H1 (cell line): ENCODE data around the gene LPO. TPM values are rescaled to one million over a fixed set of nuclear protein-coding genes. Genes with fewer than 3 reads are reported as not detected.

Experiments used
- CTCF ChIA-PET: fragments of 300-600 bp; sonication (Branson Sonifier 250); formaldehyde crosslinking; loops from one replicate; lab custom pipeline; 2021; ENCODE audit not compliant: partially characterized antibody; lab: Charles Lee
- POLR2A ChIA-PET: fragments of 300-600 bp; sonication (Branson Sonifier 250); formaldehyde crosslinking; loops from one replicate; lab custom pipeline; 2021; ENCODE audit warnings: inconsistent platforms; ENCODE audit not compliant: partially characterized antibody; lab: Charles Lee
- DNase-seq, 2 experiments: peaks; one replicate each; pipeline versions ENCODE4 v3.0.0 to v3.0.0-alpha.2; 2010 to 2022; ENCODE audit warnings: low spot score in 2 of 2, low read depth in 1 of 2, mixed read lengths in 1 of 2
- FAIRE-seq: peaks from 2 replicates; lab custom pipeline; 2011; peaks lifted over from hg19 to GRCh38; lab: Jason Lieb, UNC
- H2AFZ ChIP-seq: 2 replicates; pipeline ENCODE4 v1.8.1; 2012; ENCODE audit warnings: low read length, inconsistent platforms
- H2AK5ac ChIP-seq: 2 replicates; pipeline ENCODE4 v1.6.1; 2013; ENCODE audit warnings: low read depth, low read length
- H2BK120ac ChIP-seq: replicated peaks from 2 replicates; pipeline ENCODE3; 2013; ENCODE audit warnings: low read depth, low read length, inconsistent platforms
- H2BK12ac ChIP-seq: 2 replicates; pipeline ENCODE4 v1.6.1; 2013; ENCODE audit warnings: low read depth, low read length
- H2BK15ac ChIP-seq: 2 replicates; pipeline ENCODE4 v1.6.1; 2013; ENCODE audit warnings: low read length
- H2BK20ac ChIP-seq: 2 replicates; pipeline ENCODE4 v1.6.1; 2013; ENCODE audit warnings: low read length
- H2BK5ac ChIP-seq: 2 replicates; pipeline ENCODE4 v1.6.1; 2013; ENCODE audit warnings: low read depth, low read length
- H3K14ac ChIP-seq: 2 replicates; pipeline ENCODE4 v1.6.1; 2013; ENCODE audit warnings: inconsistent platforms; ENCODE audit not compliant: insufficient read length
- H3K18ac ChIP-seq: 2 replicates; pipeline ENCODE4 v1.6.1; 2013; ENCODE audit warnings: low read length; ENCODE audit errors: extremely low read depth
- H3K23ac ChIP-seq: 2 replicates; pipeline ENCODE4 v1.6.1; 2013; ENCODE audit warnings: inconsistent platforms; ENCODE audit not compliant: insufficient read length
- H3K23me2 ChIP-seq: 2 replicates; pipeline ENCODE4 v1.6.1; 2013; ENCODE audit warnings: low read depth, low read length
- H3K27ac ChIP-seq: 2 replicates; pipeline ENCODE4 v1.6.1; 2011; ENCODE audit warnings: low read depth, low read length, inconsistent platforms
- H3K27me3 ChIP-seq, 4 experiments: replicated peaks in 1 of 4; 1 replicate in 1 of 4; 2 replicates in 3 of 4; pipeline versions ENCODE4 v1.6.1 to v1.8.1; 2011 to 2013; ENCODE audit warnings: low read length in 3 of 4, mild to moderate bottlenecking in 3 of 4, inconsistent platforms in 2 of 4, mixed read lengths in 2 of 4, moderate library complexity in 1 of 4; ENCODE audit not compliant: control insufficient read depth in 3 of 4, insufficient read depth in 3 of 4; ENCODE audit errors: extremely low read depth in 1 of 4
- H3K36me3 ChIP-seq, 4 experiments: 2 replicates each; pipeline versions ENCODE4 v1.6.1 to v1.8.1; 2011 to 2013; ENCODE audit warnings: mild to moderate bottlenecking in 4 of 4, low read length in 3 of 4, moderate library complexity in 2 of 4, control low read depth in 1 of 4, inconsistent platforms in 1 of 4; ENCODE audit not compliant: insufficient read depth in 4 of 4, control insufficient read depth in 2 of 4
- H3K4ac ChIP-seq: replicated peaks from 2 replicates; pipeline ENCODE3; 2013; ENCODE audit warnings: low read length, low read depth, mixed read lengths, inconsistent platforms; ENCODE audit not compliant: insufficient read length
- H3K4me1 ChIP-seq, 4 experiments: replicated peaks in 1 of 4; 1 replicate in 1 of 4; 2 replicates in 3 of 4; pipeline versions ENCODE4 v1.6.1 to v1.8.1; 2011 to 2013; ENCODE audit warnings: low read length in 3 of 4, inconsistent platforms in 2 of 4, mixed read lengths in 1 of 4; ENCODE audit not compliant: insufficient read depth in 4 of 4, control insufficient read depth in 3 of 4
- H3K4me2 ChIP-seq, 2 experiments: 2 replicates each; pipeline versions ENCODE4 v1.6.1 to v1.8.1; 2011 to 2013; ENCODE audit warnings: low read depth in 2 of 2, low read length in 2 of 2, control low read depth in 1 of 2, inconsistent platforms in 1 of 2, mild to moderate bottlenecking in 1 of 2; ENCODE audit not compliant: insufficient read depth in 1 of 2
- H3K4me3 ChIP-seq, 4 experiments: fragments of 200-600, 300-600 bp in 1 of 4; sonication (generic), shearing (Covaris generic), sonication (Bioruptor Twin) in 1 of 4; 2 replicates each; pipeline versions ENCODE4 v1.5.1 to v1.8.1; 2011 to 2016; ENCODE audit warnings: low read length in 4 of 4, low read depth in 3 of 4, control low read depth in 2 of 4, inconsistent platforms in 2 of 4, mild to moderate bottlenecking in 2 of 4, mixed read lengths in 1 of 4, moderate library complexity in 1 of 4; ENCODE audit not compliant: insufficient read depth in 2 of 4; ENCODE audit errors: extremely low read depth in 1 of 4
- H3K56ac ChIP-seq: replicated peaks from 2 replicates; pipeline ENCODE3; 2013; ENCODE audit warnings: low read depth, mild to moderate bottlenecking, mixed read lengths, low read length, inconsistent platforms; ENCODE audit not compliant: insufficient read length
- H3K79me1 ChIP-seq: 2 replicates; pipeline ENCODE4 v1.6.1; 2013; ENCODE audit warnings: low read depth, low read length, control low read depth
- H3K79me2 ChIP-seq, 2 experiments: 2 replicates each; pipeline versions ENCODE4 v1.6.1 to v1.8.1; 2012 to 2013; ENCODE audit warnings: low read length in 2 of 2, mild to moderate bottlenecking in 2 of 2, inconsistent platforms in 1 of 2; ENCODE audit not compliant: insufficient read depth in 2 of 2, control insufficient read depth in 1 of 2
- H3K9ac ChIP-seq, 4 experiments: replicated peaks in 1 of 4; 1 replicate in 1 of 4; 2 replicates in 3 of 4; pipeline versions ENCODE4 v1.6.1 to v1.8.1; 2011 to 2013; ENCODE audit warnings: low read depth in 3 of 4, low read length in 3 of 4, control low read depth in 2 of 4, mild to moderate bottlenecking in 2 of 4, moderate library complexity in 2 of 4, inconsistent platforms in 1 of 4; ENCODE audit errors: extremely low read depth in 1 of 4
- H3K9me3 ChIP-seq, 2 experiments: 2 replicates each; pipeline versions ENCODE4 v1.6.1 to v1.8.1; 2012 to 2013; ENCODE audit warnings: mild to moderate bottlenecking in 2 of 2, moderate library complexity in 2 of 2, control low read depth in 1 of 2, inconsistent platforms in 1 of 2, low read depth in 1 of 2, low read length in 1 of 2, mixed read lengths in 1 of 2; ENCODE audit not compliant: insufficient read depth in 2 of 2
- H4K20me1 ChIP-seq, 2 experiments: replicated peaks in 1 of 2; 2 replicates each; pipeline versions ENCODE3 to v1.8.1; 2011 to 2013; ENCODE audit warnings: inconsistent platforms in 2 of 2, low read length in 2 of 2, mild to moderate bottlenecking in 1 of 2; ENCODE audit not compliant: insufficient read depth in 2 of 2, control insufficient read depth in 1 of 2
- H4K5ac ChIP-seq: 2 replicates; pipeline ENCODE4 v1.6.1; 2013; ENCODE audit warnings: low read length, low read depth, mixed read lengths, inconsistent platforms; ENCODE audit not compliant: insufficient read length
- H4K8ac ChIP-seq: 2 replicates; pipeline ENCODE4 v1.8.0; 2013; ENCODE audit warnings: mild to moderate bottlenecking, moderate library complexity, low read length, inconsistent platforms; ENCODE audit not compliant: insufficient read depth; ENCODE audit errors: extremely low read depth
- H4K91ac ChIP-seq: replicated peaks from 2 replicates; pipeline ENCODE3; 2013; ENCODE audit warnings: low read length, mixed read lengths, inconsistent platforms; ENCODE audit not compliant: insufficient read length
- BACH1 ChIP-seq: IDR thresholded peaks from 2 replicates; pipeline ENCODE4 v1.6.1; 2012; ENCODE audit warnings: low read length, improper control_type of control experiment
- CEBPB ChIP-seq: IDR thresholded peaks from 2 replicates; pipeline ENCODE4 v1.6.1; 2012; ENCODE audit warnings: low read depth, low read length
- CTCF ChIP-seq, 3 experiments: IDR thresholded peaks; 1 replicate in 2 of 3; 2 replicates in 1 of 3; pipeline versions ENCODE4 v1.5.1 to v1.6.1; 2011; ENCODE audit warnings: low read length in 3 of 3, mild to moderate bottlenecking in 3 of 3, inconsistent platforms in 2 of 3, low read depth in 1 of 3, moderate library complexity in 1 of 3; ENCODE audit not compliant: insufficient read depth in 1 of 3; ENCODE audit errors: control extremely low read depth in 1 of 3
- GTF2F1 ChIP-seq: IDR thresholded peaks from 2 replicates; pipeline ENCODE4 v1.6.1; 2012; ENCODE audit warnings: low read depth, low read length, improper control_type of control experiment, borderline replicate concordance
- MAFK ChIP-seq: IDR thresholded peaks from 2 replicates; pipeline ENCODE4 v1.6.1; 2012; ENCODE audit warnings: low read depth, mild to moderate bottlenecking, improper control_type of control experiment, low read length
- MAX ChIP-seq: IDR thresholded peaks from 2 replicates; pipeline ENCODE4 v1.6.1; 2012; ENCODE audit warnings: inconsistent platforms
- NANOG ChIP-seq: IDR thresholded peaks from 2 replicates; pipeline ENCODE4 v1.6.1; 2011; ENCODE audit warnings: low read length, low read depth, mild to moderate bottlenecking, inconsistent platforms; ENCODE audit not compliant: insufficient read depth, poor library complexity, severe bottlenecking
- PHF8 ChIP-seq: fragments of 200-600 bp; sonication (generic); conservative IDR thresholded peaks from 2 replicates; pipeline ENCODE4 v1.7.1; 2012; ENCODE audit warnings: low read depth, mild to moderate bottlenecking, inconsistent platforms, low read length, moderate library complexity
- RAD21 ChIP-seq, 2 experiments: IDR thresholded peaks in 1 of 2; conservative IDR thresholded peaks in 1 of 2; 2 replicates each; pipeline ENCODE4 v1.6.1; 2011; ENCODE audit warnings: low read depth in 2 of 2, low read length in 2 of 2, improper control_type of control experiment in 1 of 2, inconsistent platforms in 1 of 2, mild to moderate bottlenecking in 1 of 2, moderate library complexity in 1 of 2
- WGBS, 2 experiments: shearing (Covaris generic) in 1 of 2; methylation state at CpG; one replicate each; pipeline versions ENCODE4 v1.1.6 to v1.1.7; 2013 to 2015; ENCODE audit warnings: low lambda C conversion rate in 2 of 2, mixed read lengths in 2 of 2, inconsistent platforms in 1 of 2, low coverage in 1 of 2, missing lambda C conversion rate in 1 of 2; ENCODE audit not compliant: insufficient replicate concordance in 2 of 2, insufficient coverage in 1 of 2, insufficient read length in 1 of 2; ENCODE audit errors: extremely low coverage in 1 of 2, missing lambda C conversion rate in 1 of 2; 5-methylcytosine and 5-hydroxymethylcytosine counted together
- polyA plus RNA-seq, 7 experiments: library from polyadenylated mRNA; depleted of rRNA in 3 of 7; stranded (reverse) in 5 of 7; unstranded in 2 of 7; fragments of >200 nt in 5 of 7; fragments of 200-250 nt in 2 of 7; gene quantifications; 1 replicate in 5 of 7; 2 replicates in 1 of 7; 4 replicates in 1 of 7; pipeline versions ENCODE4 v1.2.1 to v1.2.3, GENCODE V29; 2011 to 2013; ENCODE audit warnings: missing spikeins in 2 of 7, mixed read lengths in 2 of 7
- total RNA-seq: library from RNA; stranded (reverse); fragmentation: NEBNext Ultra II Directional; extraction: Animal tissue kit (Norgen Biotek cat#: 25700); gene quantifications from 2 replicates; pipeline ENCODE4 v1.2.1, GENCODE V29; 2021
- TF ChIP-seq, protein P1 (sequence below): IDR thresholded peaks from 2 replicates; pipeline ENCODE4 v1.6.1; 2011; ENCODE audit warnings: low read depth, mild to moderate bottlenecking, low read length; ENCODE audit not compliant: insufficient read depth

Gene LPO
- total and polyA plus RNA-seq, 2 of the 8 experiments (the other 6 are each of a cell fraction or from before 2014, with no cell fraction given), result 0.38 to 0.52 TPM

- H4K5ac ChIP-seq, result no peak overlapping the region
- H3K79me1 ChIP-seq, result no peaks in the 10 kb centered on the region
- H3K23ac ChIP-seq, result no peak overlapping the region
- TF ChIP-seq MAFK (no peak), MAX (no peak), CTCF (IDR thresholded peaks at IDR 0.05; ENCODE audit: control extremely low read depth in 1 of 3, insufficient read depth in 1 of 3, low read depth in 1 of 3, low read length in 3 of 3) (peak; percentile 23 to 32 (median 24)), GTF2F1 (no peak), CEBPB (no peak), NANOG (no peak), PHF8 (no peak), BACH1 (no peak), RAD21 (IDR thresholded peaks at IDR 0.05 in 1 of 2, conservative IDR thresholded peaks at IDR 0.05 in 1 of 2; ENCODE audit: low read depth in 2 of 2, low read length in 2 of 2) (peak; percentile 24 to 55; a peak in 3 of 4 replicates)
- TF ChIP-seq, protein P1, sequence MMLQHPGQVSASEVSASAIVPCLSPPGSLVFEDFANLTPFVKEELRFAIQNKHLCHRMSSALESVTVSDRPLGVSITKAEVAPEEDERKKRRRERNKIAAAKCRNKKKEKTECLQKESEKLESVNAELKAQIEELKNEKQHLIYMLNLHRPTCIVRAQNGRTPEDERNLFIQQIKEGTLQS, result no peak
- TF ChIP-seq, all 59 proteins: peak for 2
- H3K4me2 ChIP-seq, result no peak overlapping the region
- no peak overlapping the region for H2BK15ac ChIP-seq
- H3K23me2 ChIP-seq, result no peaks in the 10 kb centered on the region
- FAIRE-seq, result no peak
- H3K4ac ChIP-seq, result no peak overlapping the region
- POLR2A ChIA-PET, result no interaction called here
- no peak overlapping the region for H3K27ac ChIP-seq
- H3K79me2 ChIP-seq, result no peaks in the 10 kb centered on the region
- H3K9ac ChIP-seq, result no peak overlapping the region
- H3K4me1 ChIP-seq, result peaks cover 0 to 3% (median 0%) of the 10 kb centered on the region in 4 experiments; a peak in 1 of 7 replicates
- H3K14ac ChIP-seq, result no peak overlapping the region
- CTCF ChIA-PET, result interaction anchor here (1.0 to 7.9 kb wide), 18 partner anchors 9 to 176 kb away, joined by 3 to 75 read pairs (median 5); partner anchors contain the start of gene SUPT4H1
- 53% methylated on average over 2 of the region's 2 CpGs; no CpG with 5 or more reads in 1 of the 2 experiments for WGBS, 2 experiments
- H2BK120ac ChIP-seq, result no peak overlapping the region
- no peak overlapping the region for H2AK5ac ChIP-seq
- peaks cover 0 to 8% (median 0%) of the 10 kb centered on the region in 4 experiments; a peak in 3 of 7 replicates for H3K27me3 ChIP-seq
- H2AFZ ChIP-seq, result no peak overlapping the region
- H2BK20ac ChIP-seq, result no peak overlapping the region
- H2BK12ac ChIP-seq, result no peak overlapping the region
- H3K4me3 ChIP-seq, result no peak overlapping the region
- no peak overlapping the region for H3K18ac ChIP-seq
- H3K9me3 ChIP-seq, result no peaks in the 10 kb centered on the region
- DNase-seq, result no peak
- no peak overlapping the region for H2BK5ac ChIP-seq
- H4K20me1 ChIP-seq, result no peaks in the 10 kb centered on the region
- no peak overlapping the region for H3K56ac ChIP-seq
- H4K8ac ChIP-seq, result no peak overlapping the region
- no peak overlapping the region for H4K91ac ChIP-seq
- H3K36me3 ChIP-seq, result no peaks in the 10 kb centered on the region
Measured at GRCh38 chr17:58276423-58276822, 38.0 kb downstream of the LPO start.
